GM18508 (cell line): ENCODE measurements around the gene OR52B6.
"Not testable (repeated sequence)": the region's sequence is repeated elsewhere in the genome, so short reads cannot be mapped to it uniquely, and the experiment has no call there.

Experiments
- ATAC-seq: cut with Tn5 transposase; IDR thresholded peaks from one replicate; pipeline ENCODE4 v1.9.1; 2021; ENCODE audit warnings: moderate number of reproducible peaks; ENCODE audit not compliant: insufficient read depth, unreplicated experiment

OR52B6 gene, protein sequence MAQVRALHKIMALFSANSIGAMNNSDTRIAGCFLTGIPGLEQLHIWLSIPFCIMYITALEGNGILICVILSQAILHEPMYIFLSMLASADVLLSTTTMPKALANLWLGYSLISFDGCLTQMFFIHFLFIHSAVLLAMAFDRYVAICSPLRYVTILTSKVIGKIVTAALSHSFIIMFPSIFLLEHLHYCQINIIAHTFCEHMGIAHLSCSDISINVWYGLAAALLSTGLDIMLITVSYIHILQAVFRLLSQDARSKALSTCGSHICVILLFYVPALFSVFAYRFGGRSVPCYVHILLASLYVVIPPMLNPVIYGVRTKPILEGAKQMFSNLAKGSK

DNA sequence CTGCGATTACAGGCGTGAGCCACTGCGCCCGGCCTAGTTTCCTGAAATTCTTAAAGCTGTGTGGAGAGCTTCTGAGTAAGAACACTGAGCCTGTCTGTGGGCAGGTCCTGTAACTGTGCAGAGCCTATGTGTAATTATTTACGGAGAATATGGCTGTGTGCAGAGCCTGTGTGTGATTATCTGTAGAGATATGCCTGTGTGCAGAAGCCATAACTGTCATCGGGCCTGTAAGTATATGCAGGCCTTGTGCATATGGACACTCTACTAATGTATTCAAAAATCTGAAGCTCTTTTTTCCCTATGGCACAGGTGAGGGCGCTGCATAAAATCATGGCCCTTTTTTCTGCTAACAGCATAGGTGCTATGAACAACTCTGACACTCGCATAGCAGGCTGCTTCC is at the start of gene OR52B6:
Gene OR52B6 (plus strand): TSS at position 301 of the 400 bp plus-strand sequence. CDS start 0 bp downstream, at position 301.
- no peak for ATAC-seq

DNA sequence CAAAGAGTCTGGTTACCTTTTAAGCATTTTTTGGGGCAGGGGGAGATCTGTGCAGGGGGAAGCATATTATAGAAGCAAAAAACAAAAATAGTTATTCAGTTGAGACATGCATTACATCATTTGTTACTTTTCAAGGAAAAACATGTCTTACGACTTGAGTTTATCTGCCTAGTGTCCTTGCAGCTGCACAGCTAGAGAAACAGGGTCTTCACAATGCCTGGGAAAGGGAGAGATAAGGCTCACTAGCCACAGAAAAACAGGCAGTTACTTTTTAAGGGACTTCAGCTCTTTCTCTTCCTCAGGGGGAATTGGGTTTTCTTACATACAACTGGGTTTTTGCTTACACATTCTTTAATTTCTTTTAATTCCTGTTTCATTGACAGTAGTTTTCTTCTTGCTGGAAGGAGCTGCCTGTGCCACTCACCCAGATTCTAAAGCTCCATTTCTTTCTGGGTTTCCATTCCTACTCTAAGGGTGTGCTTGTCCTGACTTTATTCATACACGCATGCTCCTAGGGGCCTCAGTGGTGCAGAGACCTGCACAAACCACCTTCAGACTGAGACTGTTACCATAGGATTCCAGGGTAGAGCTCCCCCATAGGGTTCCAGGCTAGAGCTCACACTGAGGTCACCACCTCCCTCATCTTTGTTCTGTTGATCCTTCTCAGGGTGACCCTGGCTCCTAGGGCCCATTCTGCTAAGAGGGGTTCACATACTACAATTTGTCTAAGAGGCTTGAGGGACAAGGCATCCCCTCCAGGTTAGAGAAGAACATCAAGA is 49.4 kb upstream of the OR52B6 start:
- ATAC-seq: no peak

DNA sequence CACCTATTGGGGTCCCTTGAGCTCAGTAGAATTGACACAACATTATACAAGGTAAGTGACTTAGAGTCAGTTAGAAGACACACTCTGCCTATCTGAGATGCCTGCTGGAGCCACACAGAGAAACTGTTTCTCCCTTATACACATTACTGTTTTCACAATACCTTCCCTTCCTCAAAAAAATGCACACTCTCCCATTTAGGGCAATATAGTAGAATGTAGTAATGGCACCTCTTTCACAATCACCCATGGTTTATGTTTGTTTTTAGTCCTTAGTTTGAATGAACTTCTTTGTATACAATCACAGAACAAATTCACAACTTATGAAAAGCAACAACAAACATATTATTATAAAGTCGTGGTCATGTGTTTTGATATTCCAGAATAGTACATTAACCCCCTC is 46.6 kb upstream of the OR52B6 start:
- ATAC-seq: no peak

DNA sequence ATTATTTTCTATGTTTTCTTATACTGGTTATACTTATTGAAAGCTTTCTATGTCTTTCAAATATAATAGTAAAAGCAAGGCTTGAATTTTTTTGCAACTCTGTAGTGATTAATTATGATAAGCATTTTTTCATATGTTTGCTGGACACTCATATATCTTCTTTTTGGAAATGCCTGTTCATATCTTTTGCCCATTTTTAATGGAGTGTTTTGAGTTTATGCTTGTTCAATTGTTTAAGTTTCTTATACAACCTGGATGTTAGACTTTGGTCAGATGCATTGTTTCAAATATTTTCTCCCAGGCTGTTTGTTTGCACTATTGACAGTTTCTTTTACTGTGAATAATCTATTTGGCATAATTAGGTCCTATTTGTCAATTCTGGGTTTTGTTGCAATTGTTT is 44.2 kb upstream of the OR52B6 start:
- ATAC-seq: no peak

DNA sequence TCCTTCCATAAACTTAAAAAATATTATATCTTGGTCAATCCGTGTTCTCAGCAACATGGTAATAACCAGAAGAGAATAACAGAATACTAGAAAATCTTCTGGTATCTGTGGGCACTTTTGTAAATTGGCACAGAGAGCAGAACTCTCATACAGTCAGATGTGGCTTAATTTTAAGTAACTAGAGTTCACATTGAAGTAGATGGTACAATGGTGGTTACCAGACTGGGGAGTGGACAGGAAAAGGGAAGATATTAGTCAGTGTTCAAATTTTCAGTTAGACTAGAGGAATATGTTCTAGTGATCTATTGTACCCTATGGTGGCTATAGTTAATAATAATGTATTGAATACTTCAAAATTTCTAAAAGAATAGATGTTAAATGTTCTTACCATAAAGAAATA is 39.2 kb upstream of the OR52B6 start:
- ATAC-seq: peak; percentile 88

DNA sequence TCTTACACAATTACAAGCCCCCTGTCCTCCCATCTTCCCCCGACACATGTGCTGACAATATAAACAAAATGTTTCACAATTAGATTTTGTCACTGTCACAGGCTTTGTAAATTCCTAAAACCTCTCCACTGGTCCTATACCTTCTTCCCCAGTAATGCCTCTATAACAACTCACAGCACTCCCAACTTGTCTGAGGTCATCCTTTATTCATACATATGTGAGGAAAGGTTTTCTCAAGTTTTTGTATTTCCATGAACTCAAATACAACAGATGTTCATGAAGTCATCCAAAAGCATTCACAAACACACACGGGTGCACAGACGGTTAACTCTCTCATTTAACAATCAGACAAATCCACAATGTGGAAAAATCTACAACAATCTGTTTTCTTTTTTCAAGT is 34.2 kb upstream of the OR52B6 start:
- ATAC-seq: no peak

DNA sequence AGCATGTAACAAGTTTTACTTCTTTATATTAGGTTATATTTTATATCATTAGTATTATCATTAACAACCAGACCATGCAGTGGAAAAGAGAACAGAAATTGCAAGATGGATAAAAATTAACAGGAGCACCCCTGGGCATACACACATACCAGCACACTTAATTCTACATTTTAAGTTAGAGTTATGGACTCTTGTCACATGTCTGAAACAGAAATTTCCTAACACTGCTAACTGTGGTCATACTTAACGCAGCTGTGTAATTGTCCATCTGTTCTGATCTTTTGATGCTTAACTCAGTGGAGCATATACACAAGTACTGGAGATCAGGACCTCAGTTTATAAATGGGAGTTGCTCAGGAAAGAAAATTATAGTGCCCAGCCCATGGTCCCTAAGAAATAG is 32.7 kb upstream of the OR52B6 start:
- peak; percentile 47 for ATAC-seq

DNA sequence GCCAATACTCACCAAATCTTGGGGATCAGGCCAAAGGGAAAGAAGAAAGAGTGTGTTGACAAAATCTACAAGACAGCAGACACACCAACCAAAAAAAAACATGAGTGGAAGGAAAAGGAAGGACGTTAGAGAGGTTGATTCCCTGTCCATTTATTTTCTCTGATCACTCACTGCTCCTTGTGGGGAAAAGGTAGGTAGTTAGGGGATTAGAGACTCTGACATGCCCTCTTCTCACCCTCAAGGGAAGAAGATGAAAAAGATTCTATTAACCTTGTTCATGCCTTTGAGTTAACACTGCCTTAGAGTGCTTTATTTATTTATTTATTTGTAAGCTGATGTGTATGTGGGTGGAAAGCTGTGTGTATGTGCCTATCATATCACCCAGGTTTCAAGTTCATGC is 32.2 kb upstream of the OR52B6 start, which contains the start of gene OR52H1:
Gene OR52H1 (minus strand): TSS at position 101 of the 400 bp plus-strand sequence. CDS start 3,035 bp downstream, outside the sequence.
- no peak for ATAC-seq

DNA sequence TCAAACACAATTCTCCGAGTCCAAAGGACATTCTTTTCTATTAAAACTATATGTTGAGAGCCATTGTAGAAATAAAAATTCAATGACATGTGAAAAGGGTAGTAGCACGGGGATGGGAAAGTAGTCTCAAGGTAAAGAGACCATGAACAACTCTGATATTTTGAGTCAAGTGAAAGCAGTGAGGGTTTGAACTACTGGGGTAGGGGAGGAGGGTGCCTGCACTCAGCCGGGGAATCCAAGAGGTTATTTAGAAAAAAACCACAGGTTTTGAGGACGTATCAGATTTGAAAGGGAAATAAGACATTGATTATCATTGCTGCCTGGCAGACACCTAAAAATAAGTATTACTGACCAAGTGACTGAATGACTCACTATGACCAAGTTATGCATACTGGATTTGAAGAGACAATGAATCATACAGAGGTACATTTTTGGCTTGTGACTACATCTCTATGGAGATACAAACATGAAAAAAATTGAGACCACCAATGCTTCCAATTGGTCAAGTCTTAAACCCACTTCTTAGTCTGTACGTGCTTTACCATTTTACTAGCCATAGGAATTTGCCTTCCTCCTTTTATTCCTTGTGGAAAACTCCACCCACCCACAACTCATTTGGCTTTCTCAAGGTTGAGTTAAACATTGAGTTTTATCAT is 30.1 kb upstream of the OR52B6 start:
- ATAC-seq: no peak

DNA sequence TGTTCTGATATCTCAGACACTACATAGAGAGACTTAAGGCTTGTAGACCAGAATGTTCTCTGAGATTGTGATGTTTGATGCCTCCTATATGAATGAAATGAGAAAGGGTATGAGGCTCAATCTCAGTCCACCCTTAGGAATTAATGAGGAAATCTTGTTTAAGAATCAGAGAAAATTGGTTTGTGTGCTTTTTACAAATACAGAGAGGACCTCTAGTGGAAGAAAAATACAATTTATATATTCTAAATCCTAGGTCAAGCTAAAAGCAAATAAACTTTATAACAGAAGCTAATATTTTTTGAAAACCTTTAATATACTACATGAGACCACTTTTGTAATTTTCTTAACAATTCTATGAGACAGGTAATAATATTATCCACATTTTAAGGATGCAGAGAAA is 27.3 kb upstream of the OR52B6 start:
- no peak for ATAC-seq

DNA sequence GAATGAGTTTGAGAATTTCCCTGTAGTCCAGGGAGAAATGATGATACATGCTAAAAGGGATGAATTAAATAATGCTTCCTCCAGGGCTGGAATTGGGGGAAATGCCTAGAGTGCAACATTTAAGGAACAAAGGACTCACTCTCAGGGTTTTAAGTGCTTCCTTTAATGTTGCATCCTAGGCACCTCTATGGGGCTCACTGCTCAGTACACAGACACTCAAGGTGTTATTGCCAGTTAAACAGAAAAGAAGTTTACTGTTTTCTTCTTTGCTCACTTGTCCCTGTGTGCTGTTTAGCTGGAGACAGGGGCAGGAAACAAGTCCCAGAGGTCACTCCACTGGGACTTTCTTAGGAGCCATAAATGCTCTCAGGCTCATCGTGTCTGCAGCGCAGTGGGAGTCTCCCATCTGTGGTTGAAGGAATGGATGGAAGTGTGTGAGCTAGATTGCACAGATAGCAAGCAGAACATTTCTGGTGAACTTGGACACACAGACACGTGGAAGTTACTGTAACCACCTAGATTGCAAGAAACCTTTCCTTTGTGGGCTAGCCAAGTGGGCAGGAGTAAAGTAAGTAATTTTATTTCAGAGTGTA is 24.0 kb upstream of the OR52B6 start:
- no peak for ATAC-seq

DNA sequence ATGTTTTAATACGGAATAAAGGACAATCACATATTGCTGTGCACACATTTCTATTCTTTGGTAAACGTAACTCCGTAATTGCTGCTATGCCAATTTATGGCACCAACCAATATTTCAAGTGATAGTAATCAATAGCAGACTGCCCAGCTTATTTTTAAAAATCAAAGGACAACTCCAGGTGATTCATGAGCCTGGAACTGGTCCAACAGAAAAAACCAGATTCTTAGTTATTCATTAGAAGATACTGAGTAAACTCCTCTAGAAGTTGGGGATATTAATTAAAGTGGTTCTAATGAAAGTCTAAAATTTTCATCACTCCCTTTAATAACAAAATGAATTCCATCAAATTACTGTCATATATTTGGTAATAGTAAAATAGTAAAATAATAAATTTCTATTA is 22.9 kb upstream of the OR52B6 start:
- ATAC-seq: no peak

DNA sequence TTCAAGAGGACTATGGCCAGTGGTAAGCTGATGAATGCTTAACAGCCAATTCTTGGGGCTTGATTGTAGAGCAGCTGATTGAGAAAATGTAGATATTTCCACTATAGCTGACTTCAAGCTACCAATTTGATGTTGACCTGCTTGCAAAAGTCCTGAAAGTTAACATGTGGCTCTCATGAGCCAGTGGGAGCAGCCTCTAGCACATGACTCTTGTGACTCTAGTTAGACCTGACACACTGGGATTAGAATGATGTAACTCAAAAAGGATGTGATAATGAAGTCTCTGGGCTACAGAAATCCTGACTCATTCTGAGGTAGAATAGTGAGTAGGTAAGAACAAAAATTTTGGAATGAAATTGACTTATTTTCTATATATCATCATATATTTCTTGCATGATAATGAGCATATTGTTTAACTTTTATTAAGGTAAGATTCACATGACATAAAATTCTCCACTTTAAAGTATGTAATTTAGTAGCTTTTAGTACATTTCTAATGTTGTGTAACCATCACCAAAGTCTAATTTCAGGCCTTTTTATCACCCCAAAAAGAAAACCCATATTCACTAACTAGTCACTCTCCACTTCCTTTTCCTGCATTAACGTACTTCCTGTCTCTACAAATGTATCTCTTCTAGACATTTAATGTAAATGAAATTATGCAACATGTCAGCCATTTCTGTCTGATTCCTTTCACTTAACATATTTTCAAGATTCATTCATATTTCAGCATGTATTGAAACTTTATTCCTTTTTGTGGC is 16.2 kb upstream of the OR52B6 start:
- ATAC-seq: no peak

DNA sequence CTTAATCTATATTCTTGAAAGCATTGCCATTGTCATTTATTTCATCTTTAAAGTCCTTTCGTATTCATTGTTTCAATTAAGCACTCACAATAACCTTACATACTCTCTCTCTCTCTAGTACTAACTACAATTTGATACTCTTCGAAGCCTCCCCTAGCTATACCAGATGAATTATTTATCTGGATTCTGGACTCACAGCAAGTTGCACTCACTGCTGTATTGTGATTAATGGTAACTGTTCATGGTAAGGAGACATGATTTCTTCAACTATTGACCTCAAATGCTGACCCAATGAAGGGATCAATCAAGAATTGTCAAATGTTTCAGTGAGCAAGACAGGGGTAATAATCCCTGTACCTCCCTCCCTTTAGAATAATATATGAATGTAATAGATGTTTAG is 6.0 kb upstream of the OR52B6 start:
- no peak for ATAC-seq

DNA sequence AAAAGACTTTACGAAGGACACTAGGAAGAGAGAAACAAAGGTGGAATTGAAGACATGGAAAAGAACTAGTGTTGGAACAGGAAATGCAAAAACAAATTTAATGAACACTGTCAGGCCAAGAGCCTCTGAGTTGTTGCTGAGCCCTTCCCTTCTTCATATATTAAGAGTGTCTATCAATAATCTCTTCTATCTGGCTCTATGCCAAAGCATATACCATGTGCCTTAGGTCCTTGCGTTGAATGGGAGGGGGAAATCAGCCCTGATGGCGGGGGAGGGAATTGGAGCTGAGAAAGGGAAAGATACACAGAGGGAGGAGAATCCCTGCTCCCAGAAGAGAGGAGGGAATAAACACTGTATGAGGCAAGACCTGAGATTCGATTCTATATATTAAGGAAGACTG is 5.5 kb upstream of the OR52B6 start:
- no peak for ATAC-seq

DNA sequence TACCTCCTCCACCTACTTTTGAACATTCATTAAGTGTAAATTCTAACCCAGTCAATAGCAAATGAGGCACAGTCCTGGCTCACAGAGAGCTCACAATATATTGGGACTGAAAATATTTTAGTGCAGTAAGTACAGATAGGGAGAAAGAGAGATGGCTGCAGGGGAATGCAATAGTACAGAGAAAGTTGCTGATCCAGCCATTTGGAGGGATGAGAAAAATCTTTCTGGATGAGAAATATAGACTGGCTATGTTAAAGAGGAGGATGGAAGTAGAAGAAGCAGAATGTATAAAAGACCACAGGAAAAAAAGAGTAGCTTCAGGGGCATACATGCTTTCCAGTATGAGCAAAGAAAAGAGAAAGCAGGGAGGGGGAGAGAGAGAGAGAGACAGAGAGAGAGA is 3.6 kb upstream of the OR52B6 start:
- ATAC-seq: no peak

DNA sequence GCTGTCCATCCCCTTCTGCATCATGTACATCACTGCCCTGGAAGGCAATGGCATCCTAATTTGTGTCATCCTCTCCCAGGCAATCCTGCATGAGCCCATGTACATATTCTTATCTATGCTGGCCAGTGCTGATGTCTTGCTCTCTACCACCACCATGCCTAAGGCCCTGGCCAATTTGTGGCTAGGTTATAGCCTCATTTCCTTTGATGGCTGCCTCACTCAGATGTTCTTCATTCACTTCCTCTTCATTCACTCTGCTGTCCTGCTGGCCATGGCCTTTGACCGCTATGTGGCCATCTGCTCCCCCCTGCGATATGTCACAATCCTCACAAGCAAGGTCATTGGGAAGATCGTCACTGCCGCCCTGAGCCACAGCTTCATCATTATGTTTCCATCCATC is 337 bp downstream of the OR52B6 start:
- ATAC-seq: no peak

DNA sequence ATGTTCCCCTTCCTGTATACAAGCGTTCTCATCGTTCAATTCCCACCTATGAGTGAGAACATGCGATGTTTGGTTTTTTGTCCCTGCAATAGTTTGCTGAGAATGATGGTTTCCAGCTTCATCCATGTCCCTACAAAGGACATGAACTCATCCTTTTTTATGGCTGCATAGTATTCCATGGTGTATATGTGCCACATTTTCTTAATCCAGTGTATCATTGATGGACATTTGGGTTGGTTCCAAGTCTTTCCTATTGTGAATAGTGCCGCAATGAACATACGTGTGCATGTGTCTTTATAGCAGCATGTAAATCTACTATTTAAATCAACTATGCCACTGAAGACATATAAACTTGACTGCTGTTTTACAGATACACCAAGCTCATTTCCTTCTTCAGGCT is 3.8 kb downstream of the OR52B6 start:
- ATAC-seq: not testable (repeated sequence)

DNA sequence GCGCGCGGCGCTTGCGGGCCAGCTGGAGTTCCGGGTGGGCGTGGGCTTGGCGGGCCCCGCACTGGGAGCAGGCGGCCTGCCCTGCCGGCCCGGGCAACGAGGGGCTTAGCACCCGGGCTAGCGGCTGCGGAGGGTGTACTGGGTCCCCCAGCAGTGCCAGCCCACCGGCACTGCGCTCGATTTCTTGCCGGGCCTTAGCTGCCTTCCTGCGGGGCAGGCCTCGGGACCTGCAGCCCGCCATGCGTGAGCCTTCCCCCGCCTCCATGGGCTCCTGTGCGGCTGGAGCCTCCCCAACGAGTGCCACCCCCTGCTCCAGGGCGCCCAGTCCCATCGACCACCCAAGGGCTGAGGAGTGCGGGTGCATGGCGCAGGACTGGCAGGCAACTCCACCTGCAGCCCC is 9.2 kb downstream of the OR52B6 start:
- ATAC-seq: not testable (repeated sequence)

DNA sequence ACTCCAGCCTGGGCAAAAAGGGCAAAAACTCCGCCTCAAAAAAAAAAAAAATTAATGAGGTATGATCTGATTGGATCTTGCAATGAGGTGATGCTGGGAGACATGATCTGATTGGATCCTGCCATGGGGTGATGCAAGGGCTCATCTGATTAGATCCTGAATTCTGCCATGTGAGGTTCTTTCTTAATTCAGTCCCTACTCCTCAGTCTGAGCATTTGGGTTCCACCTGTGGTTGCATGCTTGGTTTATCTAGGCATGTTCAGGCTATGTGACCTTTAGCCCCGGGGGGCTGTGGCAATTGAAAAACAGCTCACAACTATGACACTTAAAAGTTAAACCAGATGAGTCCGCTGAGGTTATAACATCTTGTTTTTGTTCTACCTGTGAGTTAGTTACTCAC is 10.9 kb downstream of the OR52B6 start:
- no peak for ATAC-seq
